ENCODE measurements around the gene NMNAT2.
"Not testable (repeated sequence)": the region's sequence is repeated elsewhere in the genome, so short reads cannot be mapped to it uniquely, and the experiment has no call there.

The NMNAT2 gene

DNA sequence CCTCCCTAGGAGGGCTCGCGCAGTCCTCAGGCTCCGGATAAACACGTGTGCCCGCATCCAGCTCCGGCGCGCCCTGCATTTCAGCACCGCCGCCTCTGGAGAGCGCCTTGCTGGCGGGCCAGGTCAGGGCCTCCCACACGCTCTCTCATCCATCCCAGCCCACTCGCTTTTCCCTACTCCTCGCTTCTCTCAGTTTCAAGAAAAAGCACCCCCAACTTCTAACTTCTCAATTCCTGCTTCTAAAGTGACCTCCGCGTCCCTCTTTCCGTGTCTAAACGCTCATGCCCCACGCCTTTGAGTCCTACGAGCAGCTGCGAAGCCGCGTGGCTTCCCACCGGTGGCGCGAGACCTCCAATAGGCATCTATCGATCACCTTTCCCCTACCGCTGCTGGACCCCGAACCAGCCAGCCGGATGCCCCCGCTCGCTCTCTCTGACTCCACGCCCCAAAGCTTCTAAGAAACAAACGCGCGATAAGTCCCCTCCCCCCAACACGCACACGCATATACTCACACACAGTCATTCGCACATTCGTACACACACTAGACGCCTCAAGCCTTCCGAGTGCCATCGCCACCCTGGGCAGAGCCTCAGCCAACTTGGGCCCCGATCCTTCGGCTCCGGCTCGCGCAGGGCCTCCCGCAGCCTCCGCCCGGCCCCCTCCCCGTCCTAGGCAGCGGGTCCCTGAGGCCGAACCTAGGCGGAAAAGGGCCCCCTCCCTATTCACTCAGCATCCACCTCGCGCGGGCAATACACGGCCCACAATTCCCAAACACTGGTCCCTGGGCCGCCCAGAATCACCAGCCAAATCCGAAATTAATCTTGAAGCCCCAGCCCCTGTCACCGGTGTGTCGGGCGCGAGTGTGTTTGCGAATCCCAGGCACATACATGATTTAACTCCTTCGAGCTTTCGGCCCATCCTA is 1.1 kb downstream of the NMNAT2 start:
- DNase-seq (ENCODE audit: low read depth in 3 of 3): peak in 1 of 3 experiments; percentile 7

DNA sequence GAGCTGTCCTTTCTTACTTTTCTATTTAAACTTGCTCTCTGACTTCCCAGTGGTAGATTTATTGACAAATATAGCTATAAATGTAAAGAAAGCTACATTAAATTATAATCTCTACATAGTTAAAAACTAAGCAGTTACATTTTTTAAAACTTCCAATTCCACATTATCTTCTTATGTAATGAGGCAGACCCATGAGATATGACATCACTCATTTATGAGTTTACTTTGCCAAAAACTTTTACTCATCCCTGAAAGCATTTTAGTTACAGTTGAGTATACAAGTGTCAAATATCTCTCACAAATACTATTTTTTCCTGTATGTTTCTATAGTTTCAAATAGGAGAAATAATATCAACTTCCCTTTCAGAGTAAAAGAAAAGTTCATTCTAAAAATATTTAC is 3.8 kb downstream of the NMNAT2 start:
- no peak for DNase-seq (ENCODE audit: low read depth in 3 of 3)

DNA sequence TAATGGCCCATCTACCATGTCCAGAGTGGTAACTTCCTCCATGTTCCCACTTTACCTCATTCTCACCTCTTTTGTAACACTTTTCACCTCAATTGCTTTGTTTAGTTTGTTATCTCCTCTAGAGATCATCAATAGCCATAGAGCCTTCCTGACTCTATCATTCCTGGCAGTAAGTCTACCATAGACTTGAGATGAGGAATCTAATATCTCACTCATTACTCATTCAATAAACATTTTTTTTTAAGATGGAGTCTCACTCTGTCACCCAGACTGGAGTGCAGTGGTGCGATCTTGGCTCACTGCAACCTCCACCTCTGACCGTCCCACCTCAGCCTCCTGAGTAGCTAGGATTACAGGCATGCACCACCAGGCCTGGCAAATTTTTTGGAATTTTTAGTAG is 7.1 kb downstream of the NMNAT2 start:
- no peak for DNase-seq (ENCODE audit: low read depth in 3 of 3)

DNA sequence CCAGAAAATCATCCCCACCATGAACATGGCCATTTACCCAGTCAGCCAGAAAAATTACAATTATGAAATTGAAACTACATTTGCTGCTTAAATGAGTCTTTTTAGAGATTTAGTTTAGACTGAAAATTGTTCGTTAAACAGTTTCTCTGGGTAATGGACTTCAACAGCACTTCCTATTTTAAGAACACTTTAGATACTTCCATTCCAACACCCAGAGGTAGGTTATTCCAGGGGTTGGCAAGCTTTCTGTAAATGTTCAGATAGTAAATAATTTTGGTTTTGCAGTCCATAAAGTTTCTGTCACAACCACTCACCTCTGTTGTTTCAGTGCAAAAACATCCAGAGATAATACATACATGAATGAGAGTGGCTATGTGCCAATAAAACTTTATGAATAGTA is 10.2 kb downstream of the NMNAT2 start:
- no peak for DNase-seq (ENCODE audit: low read depth in 3 of 3)

DNA sequence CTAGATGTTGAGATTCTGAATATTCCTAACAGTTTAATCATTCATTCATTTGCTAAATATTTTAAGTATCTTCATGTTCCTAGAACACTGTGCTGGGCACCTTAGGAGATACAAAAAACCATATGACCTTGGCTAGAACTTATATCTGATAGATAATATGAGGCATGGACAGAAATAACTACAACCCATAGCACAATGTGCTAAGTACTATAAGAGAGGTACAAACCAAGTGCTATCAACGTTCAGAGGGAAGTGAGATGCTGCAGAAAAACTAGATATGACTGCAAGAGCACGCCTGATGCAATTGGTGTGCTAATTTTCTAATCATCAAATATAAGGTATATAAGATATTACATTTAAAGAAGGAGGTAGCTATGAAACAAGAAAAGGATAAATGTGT is 10.7 kb downstream of the NMNAT2 start:
- no peak for DNase-seq (ENCODE audit: low read depth in 3 of 3)

DNA sequence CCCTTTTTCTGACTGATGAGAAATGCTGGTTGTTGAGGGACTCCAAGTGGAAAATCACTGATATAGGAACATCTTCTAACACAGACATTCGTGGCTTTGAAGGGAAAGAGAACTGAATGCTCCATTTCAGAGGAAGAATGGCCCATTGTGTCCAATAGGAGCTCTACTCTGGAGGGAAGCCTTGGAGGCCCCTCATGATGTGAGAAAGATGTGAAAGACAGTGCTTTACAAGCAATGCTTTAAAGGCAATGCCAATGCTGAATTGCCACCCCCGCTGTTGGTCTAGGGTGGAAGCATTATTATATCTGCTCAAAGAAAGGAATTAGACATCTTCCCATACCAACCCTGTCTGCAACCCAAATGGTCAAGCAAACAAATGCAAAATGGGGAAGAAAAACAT is 13.7 kb downstream of the NMNAT2 start:
- DNase-seq (ENCODE audit: low read depth in 3 of 3): no peak

DNA sequence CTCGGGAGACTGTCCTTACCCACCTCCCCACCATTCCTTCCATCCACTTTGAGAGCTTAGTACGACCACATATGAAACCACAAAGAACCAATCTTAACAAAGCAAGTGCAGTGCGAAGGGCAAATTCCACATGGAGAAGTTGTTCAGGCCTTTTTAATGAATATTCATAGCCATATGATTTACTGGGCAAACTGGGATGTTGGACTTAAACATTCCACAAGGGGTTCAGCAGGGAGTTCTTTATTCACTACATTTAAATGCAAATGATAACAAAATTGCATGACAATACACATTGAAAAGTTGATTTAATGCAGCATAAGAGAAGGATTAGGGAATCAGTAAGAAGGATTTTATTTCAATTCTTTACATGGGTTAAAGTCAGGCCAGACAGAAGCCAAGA is 14.7 kb downstream of the NMNAT2 start:
- DNase-seq (ENCODE audit: low read depth in 3 of 3): no peak

DNA sequence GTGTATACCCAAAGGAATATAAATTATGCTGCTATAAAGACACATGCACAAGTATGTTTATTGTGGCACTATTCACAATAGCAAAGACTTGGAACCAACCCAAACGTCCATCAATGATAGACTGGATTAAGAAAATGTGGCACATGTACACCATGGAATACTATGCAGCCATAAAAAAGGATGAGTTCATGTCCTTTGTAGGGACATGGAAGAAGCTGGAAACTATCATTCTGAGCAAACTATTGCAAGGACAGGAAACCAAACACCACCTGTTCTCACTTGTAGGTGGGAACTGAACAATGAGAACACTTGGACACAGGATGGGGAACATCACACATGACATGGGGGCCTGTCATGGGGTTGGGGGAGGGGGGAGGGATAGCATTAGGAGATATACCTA is 16.6 kb downstream of the NMNAT2 start:
- not testable (repeated sequence) for DNase-seq (ENCODE audit: low read depth in 3 of 3)

DNA sequence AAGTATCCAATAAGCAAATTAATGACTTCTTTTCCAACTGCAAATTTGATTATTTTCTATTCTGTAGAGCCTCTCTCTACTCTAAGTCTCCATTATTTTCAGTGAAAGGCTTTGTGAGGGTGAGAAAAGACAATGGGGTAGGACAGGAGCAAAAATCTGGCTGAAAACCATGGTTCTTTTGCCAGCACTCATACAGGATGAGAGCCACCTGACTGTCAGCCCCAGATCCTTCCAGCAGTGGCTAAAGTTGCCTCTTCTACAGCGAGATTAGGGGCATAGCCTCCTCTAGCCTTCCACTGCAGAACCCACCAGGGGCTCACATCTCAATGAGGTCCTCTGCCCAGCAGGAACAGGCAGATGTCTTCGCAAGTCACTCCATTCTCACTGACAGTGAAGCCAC is 23.7 kb downstream of the NMNAT2 start:
- no peak for DNase-seq (ENCODE audit: low read depth in 3 of 3)

DNA sequence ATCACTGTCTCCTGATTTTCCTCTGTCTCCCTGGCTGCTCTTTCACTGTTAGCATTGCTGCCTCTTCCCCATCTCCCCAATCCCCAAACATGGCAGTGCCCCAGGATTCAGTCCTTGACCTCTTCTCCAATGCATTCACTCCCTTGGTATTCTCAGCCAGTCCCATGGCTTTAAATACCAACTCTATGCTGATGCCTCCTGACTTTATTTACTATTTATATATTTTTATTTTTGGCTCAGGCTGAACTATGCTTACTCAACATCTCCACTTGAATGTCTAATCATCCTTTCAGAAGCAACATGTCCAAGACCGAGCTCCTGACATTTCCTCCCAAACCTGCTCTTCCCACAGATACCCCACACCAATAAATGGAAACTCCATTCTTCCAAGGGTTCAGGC is 26.3 kb downstream of the NMNAT2 start:
- no peak for DNase-seq (ENCODE audit: low read depth in 3 of 3)

DNA sequence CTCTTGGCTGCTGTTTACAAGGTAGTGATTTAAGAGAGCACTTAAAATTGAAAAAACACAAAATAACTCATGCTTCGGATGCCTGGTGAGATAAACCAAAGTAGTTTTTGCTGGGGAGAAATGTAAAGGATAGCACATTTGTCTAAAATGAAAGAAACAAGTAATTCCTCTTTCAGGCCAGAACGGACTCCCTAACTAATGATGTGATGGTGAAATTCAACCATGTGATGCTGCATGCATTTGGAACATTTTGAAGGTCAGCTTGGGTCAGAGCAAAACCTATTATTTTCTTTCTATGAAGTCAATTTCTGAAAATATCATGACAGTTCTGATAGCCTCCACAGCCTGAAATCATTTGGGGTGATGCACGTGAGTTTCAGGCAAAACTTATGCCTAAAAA is 27.6 kb downstream of the NMNAT2 start:
- no peak for DNase-seq (ENCODE audit: low read depth in 3 of 3)

DNA sequence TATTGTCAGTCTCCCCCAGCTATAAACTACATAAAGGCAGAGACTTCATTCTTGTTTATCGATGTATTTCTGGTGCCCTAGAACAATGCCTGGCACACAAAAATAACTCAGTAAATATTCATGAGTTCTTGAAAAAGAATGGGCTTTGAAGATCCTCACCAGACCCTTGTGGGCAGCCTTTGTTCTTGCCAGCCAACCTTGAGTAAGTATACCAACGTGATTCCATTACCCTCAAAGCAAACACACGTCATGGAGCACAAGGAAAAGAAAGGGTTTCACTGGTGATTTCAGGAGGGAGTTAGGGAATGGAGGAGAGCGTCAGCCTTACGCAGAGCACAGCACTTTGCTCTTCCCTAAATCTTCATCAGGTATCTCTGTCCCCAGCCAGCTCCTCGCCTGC is 29.4 kb downstream of the NMNAT2 start:
- DNase-seq (ENCODE audit: low read depth in 3 of 3): no peak

DNA sequence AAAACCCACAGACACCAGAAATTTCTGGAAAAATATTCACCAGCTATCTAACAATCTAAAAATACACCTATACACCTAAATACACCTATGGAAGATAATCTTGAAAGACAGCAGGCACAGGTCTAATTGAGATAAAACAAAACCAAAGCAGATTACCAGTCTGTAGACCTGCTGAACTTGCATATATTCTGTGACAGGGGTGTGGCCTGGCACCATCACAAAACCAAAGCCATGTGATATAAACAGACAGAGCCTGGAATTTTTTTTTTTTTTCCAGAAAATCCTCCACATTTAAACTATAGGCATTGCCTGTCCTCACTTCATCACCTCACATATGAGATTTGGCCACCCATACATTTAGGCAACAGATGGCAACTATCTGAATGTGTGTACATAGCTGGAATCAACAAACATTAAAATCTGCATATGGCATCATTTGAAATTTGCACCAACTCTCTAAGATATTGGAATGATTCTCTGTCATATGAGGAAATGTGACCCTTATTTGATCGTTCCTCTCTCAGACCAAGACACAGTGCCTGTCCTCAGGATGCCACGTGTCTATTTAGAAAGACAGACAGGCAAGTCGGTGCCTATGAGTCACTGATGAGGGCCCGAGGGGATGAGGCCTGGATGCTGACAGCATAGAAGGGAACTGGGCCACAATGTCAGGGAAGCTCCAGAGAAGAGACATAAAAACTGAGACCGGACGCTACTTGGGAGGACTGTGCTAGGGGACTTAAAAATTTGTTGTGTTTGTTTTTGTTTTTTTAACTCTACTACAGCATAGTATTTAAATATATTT is 32.6 kb downstream of the NMNAT2 start:
- no peak for DNase-seq (ENCODE audit: low read depth in 3 of 3)

DNA sequence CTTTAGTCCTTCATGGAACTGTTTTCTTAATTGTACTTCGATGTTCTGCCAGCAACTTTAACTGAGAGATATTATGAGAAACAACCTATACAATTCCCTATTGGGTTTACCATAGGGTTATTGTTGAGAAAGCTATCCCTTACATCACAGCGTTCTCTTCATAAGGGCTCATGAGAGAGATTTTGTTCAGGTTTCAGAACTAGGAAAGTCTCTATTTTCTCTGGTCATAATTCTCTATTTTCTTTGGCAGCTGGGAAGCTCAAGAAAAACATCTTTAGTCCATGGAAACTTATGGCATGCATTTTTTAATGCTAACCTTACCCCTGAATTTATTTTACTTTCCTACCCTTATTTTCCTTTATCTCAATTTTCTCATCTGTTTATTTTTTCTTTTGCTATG is 38.2 kb downstream of the NMNAT2 start:
- no peak for DNase-seq (ENCODE audit: low read depth in 3 of 3)

DNA sequence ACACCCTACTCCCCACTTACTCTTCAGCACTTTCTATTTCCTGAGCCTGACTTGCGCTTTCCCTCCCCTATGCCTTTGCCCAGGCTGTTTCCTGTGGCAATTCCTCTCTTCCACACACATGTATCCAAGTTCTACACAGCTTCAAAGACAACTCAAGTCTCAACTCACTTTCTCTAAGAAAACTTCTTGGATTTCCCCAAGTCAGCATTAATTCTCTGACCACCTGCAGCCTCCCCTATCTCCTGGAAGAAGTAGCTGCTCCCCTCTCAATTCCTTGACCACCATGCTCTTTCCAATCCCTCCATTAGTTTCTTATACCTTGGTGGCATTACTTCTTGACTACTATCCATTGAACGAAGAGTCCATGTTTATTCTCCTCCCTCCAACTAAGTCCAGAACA is 42.8 kb downstream of the NMNAT2 start:
- DNase-seq (ENCODE audit: low read depth in 3 of 3): no peak

DNA sequence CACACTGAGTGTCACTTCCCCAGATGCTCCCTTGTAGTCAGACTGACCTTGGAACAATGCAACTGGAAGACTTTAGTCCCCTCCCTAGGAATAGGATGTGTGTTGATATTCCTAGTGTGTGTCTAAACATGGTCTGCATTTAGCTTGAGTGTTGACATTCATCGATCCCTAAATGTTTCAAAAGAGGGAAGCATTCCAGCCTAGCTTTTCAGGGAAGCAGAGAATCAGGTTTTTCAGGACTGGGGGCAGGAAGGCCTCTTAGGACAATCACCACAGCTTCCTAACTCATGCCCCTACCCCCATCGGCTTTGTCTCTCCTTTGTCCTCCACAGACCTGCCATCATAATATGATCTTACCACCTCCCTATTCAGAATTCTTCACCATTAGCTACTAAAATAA is 43.4 kb downstream of the NMNAT2 start:
- no peak for DNase-seq (ENCODE audit: low read depth in 3 of 3)

DNA sequence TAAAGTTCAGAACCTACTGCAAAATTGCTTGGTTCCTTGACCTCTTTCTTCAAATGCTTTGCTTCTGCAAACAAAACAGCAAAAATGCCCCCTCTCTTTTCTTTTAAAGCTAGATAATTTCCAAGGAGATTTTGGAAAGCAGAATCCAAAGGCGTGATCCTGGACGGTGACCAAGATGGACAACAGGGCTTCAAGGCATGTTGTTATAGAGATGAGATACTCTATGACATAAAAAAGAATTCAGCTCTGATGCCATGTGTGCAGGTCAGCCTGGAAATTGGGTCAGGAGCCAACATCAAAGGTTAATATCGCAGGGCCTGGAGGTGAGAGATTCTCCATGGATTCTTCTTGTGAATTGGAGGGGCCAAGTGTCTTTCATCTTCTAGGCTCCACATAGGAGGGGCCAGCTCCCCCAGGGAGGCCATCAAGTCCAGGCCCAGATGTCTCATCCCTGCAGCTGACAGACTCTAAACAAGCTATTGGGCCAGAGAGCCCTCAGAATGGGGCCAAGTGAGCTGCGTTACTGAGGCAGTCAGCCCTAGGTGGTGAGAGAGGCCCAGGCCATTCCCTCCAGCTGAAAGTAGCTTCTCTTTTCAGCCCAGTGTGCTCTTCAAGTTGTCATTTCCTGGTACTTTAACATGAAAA is 45.5 kb downstream of the NMNAT2 start:
- no peak for DNase-seq (ENCODE audit: low read depth in 3 of 3)

DNA sequence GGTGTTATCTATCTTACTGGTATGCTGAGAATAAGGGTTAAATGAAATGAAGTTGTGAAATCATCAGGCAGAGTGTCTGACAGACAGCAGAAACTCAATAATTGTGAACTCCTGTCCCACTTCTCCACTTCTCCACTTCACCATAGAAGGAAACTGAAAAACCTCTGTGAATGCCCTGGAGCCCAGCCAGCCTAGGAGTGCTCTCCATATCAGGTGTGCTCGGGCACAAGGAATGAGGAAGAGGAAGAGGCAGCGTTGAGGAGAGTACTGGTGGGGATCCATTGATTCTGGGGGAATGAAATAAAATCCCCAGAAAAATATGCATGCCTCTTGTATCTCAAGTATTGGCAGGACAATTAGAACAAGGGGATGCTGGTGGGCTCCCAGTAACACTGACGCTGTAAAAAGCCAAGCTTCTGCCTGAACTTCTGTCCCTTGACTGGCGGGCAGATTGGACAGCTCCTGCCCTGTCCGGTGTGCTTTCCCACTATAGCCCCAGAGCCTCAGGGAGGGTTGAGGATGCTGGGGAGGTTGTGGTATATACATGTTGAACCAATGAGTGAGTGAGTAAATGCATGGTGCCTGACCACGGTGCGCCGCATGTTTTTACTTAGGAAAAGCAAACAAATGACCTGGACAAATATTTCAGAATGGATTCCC is 47.7 kb downstream of the NMNAT2 start:
- no peak for DNase-seq (ENCODE audit: low read depth in 3 of 3)

DNA sequence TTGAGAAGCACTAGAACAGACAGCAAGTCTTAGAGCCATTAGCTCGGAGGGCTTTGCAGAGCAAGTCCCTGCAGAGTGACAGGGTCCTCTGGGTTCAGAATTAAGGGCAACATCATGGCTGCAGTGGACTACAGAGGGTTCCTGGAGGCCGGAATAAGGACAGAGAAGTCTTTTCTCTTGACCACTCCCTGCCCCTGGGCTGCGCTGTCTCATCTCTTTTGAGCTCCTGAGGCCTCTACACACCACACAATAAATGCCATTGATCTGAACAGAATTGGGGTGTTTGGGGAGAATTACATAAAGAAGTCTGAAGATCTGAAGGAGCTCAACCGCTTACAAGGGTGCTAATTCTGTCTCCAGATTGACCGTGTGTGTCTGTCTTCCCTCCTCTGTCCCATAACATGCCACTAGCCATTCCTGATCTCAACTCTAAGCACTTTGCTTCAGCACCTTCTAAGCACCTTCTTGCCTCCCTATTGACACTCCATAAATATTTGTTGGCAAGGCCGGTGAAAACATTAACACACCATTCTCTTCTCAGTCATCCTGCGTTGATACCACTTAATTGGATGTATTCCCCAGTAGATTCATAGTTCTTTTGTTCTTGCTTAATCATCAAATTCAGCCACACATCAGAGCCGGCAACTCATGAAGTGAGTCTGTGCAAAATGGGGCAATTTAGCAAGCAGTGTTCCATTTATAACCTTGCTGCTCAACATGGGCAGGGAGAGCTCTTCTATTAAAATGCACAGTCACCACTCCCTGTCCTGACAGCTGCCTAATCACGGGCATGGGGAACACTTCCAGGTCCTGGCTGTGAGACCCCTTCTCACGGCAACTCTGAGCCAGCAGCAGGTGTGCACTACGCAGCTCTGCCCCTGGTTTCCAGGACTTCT is 49.7 kb downstream of the NMNAT2 start:
- DNase-seq (ENCODE audit: low read depth in 3 of 3): no peak

DNA sequence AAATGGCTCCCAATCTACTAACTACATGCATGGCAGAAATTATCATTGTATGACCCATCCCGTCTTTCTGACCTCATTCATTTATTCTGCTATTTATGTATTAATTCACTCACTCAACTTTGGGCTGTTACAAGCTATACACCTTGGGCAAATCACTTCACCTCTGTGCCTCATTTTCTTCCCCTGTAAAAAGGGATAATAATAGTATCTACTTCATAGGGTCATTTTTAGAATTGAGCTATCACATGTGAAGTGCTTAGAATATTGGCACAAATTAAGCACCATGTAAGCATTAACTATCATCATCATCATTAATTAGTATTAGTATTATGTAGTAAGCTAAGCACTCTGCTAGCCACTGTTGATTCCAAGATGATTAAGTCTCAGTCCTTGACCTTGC is 52.1 kb downstream of the NMNAT2 start:
- no peak for DNase-seq (ENCODE audit: low read depth in 3 of 3)

DNA sequence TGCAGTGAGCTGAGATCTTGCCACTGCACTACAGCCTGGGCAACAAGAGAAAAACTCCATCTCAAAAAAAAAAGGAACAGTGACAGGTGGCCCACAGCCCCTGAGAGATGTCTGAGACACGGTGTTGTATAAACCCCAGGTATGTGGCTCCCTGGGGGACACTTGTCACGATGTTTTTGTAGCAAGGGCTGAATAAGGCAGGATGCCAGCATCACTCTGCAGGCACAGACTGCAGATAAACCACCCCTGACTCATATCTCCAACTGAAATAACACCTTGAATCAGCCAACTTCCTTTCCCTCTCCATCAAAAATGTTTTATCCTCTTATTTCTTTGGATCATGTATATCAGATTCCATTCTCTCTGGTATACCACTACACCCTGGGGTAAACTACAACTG is 52.5 kb downstream of the NMNAT2 start:
- no peak for DNase-seq (ENCODE audit: low read depth in 3 of 3)

All from stimulated activated CD4-positive, alpha-beta T cell treated with anti-CD3 and anti-CD28 coated beads, TNF-alpha, amount 100 ng/mL, for 4 hours (primary cell).